Measurements from ENCODE around the gene ZP1. TPM values are rescaled to one million over a fixed set of nuclear protein-coding genes. Genes with fewer than 3 reads are reported as not detected.

Gene ZP1
- total and polyA plus RNA-seq, 10 donors, result 0.05 to 0.07 TPM; not detected in 8

DNA sequence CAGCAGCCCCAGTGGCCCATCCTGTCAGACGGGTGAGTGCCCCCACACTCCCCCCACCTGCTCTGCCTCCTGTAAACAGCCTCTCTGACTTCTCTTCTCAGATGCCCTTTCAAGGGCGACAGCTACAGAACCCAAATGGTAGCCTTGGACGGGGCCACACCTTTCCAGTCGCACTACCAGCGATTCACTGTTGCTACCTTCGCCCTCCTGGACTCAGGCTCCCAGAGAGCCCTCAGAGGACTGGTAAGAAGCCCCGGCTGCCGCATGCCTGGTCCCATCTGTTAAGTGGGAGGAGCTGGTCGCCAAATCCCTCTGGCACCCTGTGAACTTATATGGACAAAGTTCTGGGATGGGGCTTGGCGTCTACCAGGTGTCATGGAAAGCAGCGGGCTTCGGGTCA is 6.2 kb downstream of the ZP1 start:
- no peak overlapping the region for H3K27ac ChIP-seq
- peak; percentile 64 for DNase-seq
- no peaks in the 10 kb centered on the region for H3K9me3 ChIP-seq
- no peak overlapping the region for H3K4me3 ChIP-seq
- intact Hi-C loops (cut with DNase I; ENCODE audit: low total_unique reads), result no loop called here
- H3K36me3 ChIP-seq, result peaks cover 0 to 28% (median 4%) of the 10 kb centered on the region in 6 donors
- peaks cover 0 to 11% (median 0%) of the 10 kb centered on the region in 7 donors for H3K27me3 ChIP-seq (replicated peaks in 1 of 7)
- H3K4me1 ChIP-seq, result peaks cover 0 to 30% (median 8%) of the 10 kb centered on the region in 6 donors
- 87 to 95% (median 91%) methylated on average over 12 of the region's 12 CpGs for WGBS, 5 donors
- TF ChIP-seq POLR2A (IDR thresholded peaks at IDR 0.05) (no peak), POLR2AphosphoS5 (IDR thresholded peaks at IDR 0.05) (no peak)
- TF ChIP-seq, protein P1, sequence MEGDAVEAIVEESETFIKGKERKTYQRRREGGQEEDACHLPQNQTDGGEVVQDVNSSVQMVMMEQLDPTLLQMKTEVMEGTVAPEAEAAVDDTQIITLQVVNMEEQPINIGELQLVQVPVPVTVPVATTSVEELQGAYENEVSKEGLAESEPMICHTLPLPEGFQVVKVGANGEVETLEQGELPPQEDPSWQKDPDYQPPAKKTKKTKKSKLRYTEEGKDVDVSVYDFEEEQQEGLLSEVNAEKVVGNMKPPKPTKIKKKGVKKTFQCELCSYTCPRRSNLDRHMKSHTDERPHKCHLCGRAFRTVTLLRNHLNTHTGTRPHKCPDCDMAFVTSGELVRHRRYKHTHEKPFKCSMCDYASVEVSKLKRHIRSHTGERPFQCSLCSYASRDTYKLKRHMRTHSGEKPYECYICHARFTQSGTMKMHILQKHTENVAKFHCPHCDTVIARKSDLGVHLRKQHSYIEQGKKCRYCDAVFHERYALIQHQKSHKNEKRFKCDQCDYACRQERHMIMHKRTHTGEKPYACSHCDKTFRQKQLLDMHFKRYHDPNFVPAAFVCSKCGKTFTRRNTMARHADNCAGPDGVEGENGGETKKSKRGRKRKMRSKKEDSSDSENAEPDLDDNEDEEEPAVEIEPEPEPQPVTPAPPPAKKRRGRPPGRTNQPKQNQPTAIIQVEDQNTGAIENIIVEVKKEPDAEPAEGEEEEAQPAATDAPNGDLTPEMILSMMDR (IDR thresholded peaks at IDR 0.05 in 8 of 11, conservative IDR thresholded peaks at IDR 0.05 in 3 of 11), result no peak

DNA sequence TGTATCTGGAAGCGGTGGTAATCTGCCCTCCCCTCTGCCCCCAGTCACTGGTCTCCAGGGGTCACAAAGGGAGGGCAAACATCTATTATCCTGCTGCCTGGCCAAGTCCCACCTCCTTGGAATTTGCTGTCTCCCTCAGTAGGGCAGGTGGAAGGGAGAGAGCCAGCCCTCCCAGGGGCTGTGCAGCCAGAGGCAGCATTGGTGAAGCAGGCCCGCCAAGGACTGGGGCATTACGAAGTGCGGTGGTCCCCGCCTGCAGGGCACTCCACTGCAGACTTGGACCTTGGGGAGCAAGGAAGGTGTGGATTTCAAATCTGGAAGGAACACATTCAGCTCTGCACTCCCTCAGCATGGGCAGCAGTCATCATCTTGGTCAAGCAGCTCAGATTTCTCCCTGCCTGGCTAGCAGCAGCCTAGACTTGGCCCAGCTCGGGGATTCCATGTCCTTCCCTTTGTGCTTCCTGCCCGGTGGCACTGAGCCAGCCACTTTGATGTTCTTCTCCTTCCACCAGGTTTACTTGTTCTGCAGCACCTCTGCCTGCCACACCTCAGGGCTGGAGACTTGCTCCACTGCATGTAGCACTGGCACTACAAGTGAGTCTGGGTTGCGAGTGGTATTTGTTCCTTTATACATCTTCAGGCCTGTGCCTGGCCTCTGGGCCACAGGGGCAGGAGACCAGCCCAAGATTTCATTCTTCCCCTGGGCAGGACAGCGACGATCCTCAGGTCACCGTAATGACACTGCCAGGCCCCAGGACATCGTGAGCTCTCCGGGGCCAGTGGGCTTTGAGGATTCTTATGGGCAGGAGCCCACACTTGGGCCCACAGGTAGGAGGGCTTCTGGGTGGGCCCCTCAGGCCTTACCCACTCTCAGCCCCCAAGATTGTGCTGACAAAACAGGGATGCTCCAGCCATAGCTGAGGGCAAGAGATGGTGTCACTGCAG is 7.4 kb downstream of the ZP1 start:
- Histone ChIP-seq H3K4me3 (no peak overlapping the region), H3K9me3 (no peaks in the 10 kb centered on the region), H3K36me3 (peaks cover 0 to 40% (median 7%) of the 10 kb centered on the region in 6 donors), H3K4me1 (peaks cover 0 to 30% (median 8%) of the 10 kb centered on the region in 6 donors), H3K27me3 (replicated peaks in 1 of 7) (peaks cover 0 to under 1% (median 0%) of the 10 kb centered on the region in 7 donors), H3K27ac (no peak overlapping the region)
- intact Hi-C loops (cut with DNase I; ENCODE audit: low total_unique reads), result no loop called here
- DNase-seq, result peak; percentile 52
- WGBS, 5 donors, result 89 to 95% (median 92%) methylated on average over 12 to 13 of the region's 13 CpGs
- TF ChIP-seq POLR2AphosphoS5 (IDR thresholded peaks at IDR 0.05) (peak in 1 of 3 donors; percentile 15), POLR2A (IDR thresholded peaks at IDR 0.05) (no peak)

DNA sequence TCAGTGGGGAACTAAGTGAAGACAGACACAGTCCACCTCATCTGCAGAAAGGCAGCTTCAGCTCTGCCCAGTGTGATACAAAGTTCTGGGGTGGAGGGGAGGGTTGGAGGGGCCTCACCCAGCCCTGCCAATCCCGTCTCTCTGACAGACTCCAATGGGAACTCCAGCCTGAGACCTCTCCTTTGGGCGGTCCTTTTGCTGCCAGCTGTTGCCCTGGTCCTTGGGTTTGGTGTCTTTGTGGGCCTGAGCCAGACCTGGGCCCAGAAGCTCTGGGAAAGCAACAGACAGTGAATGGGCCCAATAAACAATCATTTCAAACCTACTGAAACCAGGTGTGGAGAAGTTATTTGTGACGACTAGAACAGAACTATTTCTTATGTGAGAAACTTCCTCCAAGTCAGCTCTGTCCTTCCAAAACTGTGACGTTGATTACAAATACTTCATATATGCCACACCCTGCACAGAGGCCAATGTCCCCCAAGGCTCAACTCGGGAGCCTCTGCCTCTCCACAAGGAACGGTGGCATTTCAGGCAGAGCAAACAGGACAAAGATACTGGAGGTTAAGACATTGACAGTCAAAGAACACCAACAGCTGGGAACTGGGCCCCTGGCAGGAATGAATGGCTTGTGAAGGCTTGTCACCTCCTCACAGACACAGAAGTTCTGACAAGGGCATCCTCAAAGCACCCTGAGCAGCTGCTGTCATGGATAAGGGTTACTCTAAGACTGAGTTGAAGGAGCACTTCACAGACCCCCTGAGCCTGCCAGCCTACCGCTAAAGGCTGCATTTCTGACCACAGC is 8.2 kb downstream of the ZP1 start:
- Histone ChIP-seq H3K4me3 (no peak overlapping the region), H3K27ac (no peak overlapping the region), H3K27me3 (replicated peaks in 1 of 7) (no peaks in the 10 kb centered on the region), H3K36me3 (peaks cover 0 to 49% (median 12%) of the 10 kb centered on the region in 6 donors), H3K4me1 (peaks cover 0 to 27% (median 8%) of the 10 kb centered on the region in 6 donors), H3K9me3 (no peaks in the 10 kb centered on the region)
- DNase-seq, result peak; percentile 47
- intact Hi-C loops (cut with DNase I; ENCODE audit: low total_unique reads), result no loop called here
- WGBS, 5 donors, result 88 to 94% (median 89%) methylated on average over 6 to 7 of the region's 7 CpGs
- TF ChIP-seq, protein P1 (IDR thresholded peaks at IDR 0.05 in 8 of 11, conservative IDR thresholded peaks at IDR 0.05 in 3 of 11), result no peak
- TF ChIP-seq POLR2A (IDR thresholded peaks at IDR 0.05) (no peak), POLR2AphosphoS5 (IDR thresholded peaks at IDR 0.05) (no peak)

DNA sequence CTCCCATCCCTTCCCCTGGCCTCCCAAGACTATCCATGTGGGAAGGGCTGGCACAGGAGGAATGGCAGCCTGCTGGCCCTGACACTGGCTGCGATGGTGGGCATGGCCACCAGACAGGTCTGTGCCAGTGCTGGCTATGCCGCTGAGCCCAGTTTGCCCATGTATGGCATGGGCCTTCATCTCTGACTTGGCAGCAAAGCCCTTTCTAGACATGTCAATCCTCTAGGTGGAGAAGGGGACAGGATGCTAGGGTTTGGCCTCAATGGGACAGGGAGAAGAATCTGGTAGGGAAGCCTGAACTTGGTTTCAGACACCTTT is 8.8 kb downstream of the ZP1 start:
- Histone ChIP-seq H3K4me3 (no peak overlapping the region), H3K27me3 (replicated peaks in 1 of 7) (no peaks in the 10 kb centered on the region), H3K9me3 (no peaks in the 10 kb centered on the region), H3K27ac (no peak overlapping the region), H3K36me3 (peaks cover 0 to 54% (median 16%) of the 10 kb centered on the region in 6 donors), H3K4me1 (peaks cover 0 to 21% (median 8%) of the 10 kb centered on the region in 6 donors)
- intact Hi-C loops (cut with DNase I; ENCODE audit: low total_unique reads), result no loop called here
- no peak for TF ChIP-seq POLR2A (IDR thresholded peaks at IDR 0.05)
- TF ChIP-seq POLR2AphosphoS5 (IDR thresholded peaks at IDR 0.05), result peak in 1 of 3 donors; percentile 23
- TF ChIP-seq, protein P1 (IDR thresholded peaks at IDR 0.05 in 8 of 11, conservative IDR thresholded peaks at IDR 0.05 in 3 of 11), result no peak
- no peak for DNase-seq
- 97 to 100% (median 98%) methylated on average over 1 to 2 of the region's 2 CpGs for WGBS, 5 donors

Measured in spleen (tissue), 11 donors.